ENCODE data around the gene CCDC38. TPM values are rescaled to one million over a fixed set of nuclear protein-coding genes. Genes with fewer than 3 reads are reported as not detected.
A peak's percentile ranks its signal among the peaks of the same experiment; 100 is the strongest.

CCDC38 gene
- total RNA-seq, result not detected
- long read RNA-seq, donor 1, result 0 reads
- long read RNA-seq, donor 2, result 0 reads

GRCh38 chr12:95942524-95943329, at the start of gene CCDC38:
Gene CCDC38, minus strand, starts transcription at chr12:95942614. Its CDS starts 6,105 bp downstream, at chr12:95936509.
- H3K36me3 ChIP-seq (ENCODE audit: low read depth), result no peaks in the 10 kb centered on the region
- no peak for TF ChIP-seq CTCF (IDR thresholded peaks at IDR 0.05)
- intact Hi-C loops (cut with DNase I, micrococcal nuclease), result no loop called here
- peak; percentile 97 for ATAC-seq
- peak; percentile 77 to 88 (median 78) for DNase-seq
- no peaks in the 10 kb centered on the region for H3K9me3 ChIP-seq
- peak within 1 kb of the TSS; percentile 28 for H3K4me3 ChIP-seq
- no peaks in the 10 kb centered on the region for H3K4me1 ChIP-seq (ENCODE audit: low read depth)

GRCh38 chr12:95990136-95990535, 47.7 kb upstream of the CCDC38 start:
- DNase-seq (no peak), ATAC-seq (no peak)
- intact Hi-C loops (cut with DNase I, micrococcal nuclease), result no loop called here
- Histone ChIP-seq H3K36me3 (ENCODE audit: low read depth) (no peaks in the 10 kb centered on the region), H3K9me3 (no peaks in the 10 kb centered on the region), H3K4me1 (ENCODE audit: low read depth) (no peaks in the 10 kb centered on the region), H3K4me3 (no peak overlapping the region)
- TF ChIP-seq CTCF (IDR thresholded peaks at IDR 0.05), result no peak

GRCh38 chr12:95989504-95990123, 47.2 kb upstream of the CCDC38 start:
- intact Hi-C loops (cut with DNase I, micrococcal nuclease), result no loop called here
- H3K4me3 ChIP-seq, result no peak overlapping the region
- no peak for TF ChIP-seq CTCF (IDR thresholded peaks at IDR 0.05)
- no peaks in the 10 kb centered on the region for H3K9me3 ChIP-seq
- H3K36me3 ChIP-seq (ENCODE audit: low read depth), result no peaks in the 10 kb centered on the region
- ATAC-seq (no peak), DNase-seq (no peak)
- H3K4me1 ChIP-seq (ENCODE audit: low read depth), result no peaks in the 10 kb centered on the region

DNA sequence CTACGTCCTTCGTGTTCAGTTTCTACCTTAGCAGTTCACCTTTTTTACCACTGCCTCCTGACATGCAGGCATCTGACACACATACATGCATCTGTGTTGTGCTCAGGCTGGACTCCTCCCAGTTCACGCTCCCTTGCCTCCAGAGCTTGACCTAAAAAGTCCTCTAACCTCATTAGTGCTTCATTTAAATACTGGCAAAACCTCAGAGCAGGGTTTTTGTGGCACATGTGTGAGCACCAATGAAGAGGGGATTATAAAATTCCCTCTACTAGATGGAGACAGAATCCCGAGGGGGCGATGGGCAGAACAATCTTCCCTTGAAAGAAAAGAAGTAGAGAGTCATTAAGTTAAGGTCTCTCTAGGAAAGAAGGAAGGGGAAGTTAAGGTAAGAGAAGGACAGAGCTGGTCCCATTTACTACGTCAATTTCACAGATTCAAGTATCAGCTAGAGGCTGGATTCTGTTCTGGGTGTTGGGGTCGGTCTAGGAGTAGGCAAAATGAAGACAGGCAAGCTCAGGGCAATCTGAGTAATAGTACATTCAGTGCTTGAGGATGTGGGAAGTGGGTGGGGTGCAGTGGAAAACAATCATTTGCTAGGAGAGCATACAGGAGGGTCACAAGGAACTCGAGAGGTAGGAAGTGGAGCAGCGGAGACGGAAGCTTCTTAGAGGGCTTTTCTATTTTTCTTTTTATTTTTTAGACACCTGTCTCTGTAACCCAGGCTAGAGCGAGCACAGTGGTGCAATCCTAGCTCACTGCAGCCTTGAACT, 46.3 kb upstream of the CCDC38 start:
- DNase-seq, result no peak
- Histone ChIP-seq H3K36me3 (ENCODE audit: low read depth) (no peaks in the 10 kb centered on the region), H3K4me1 (ENCODE audit: low read depth) (no peaks in the 10 kb centered on the region), H3K9me3 (no peaks in the 10 kb centered on the region), H3K4me3 (no peak overlapping the region)
- no peak for ATAC-seq
- intact Hi-C loops (cut with DNase I, micrococcal nuclease), result no loop called here
- TF ChIP-seq CTCF (IDR thresholded peaks at IDR 0.05), result no peak

DNA sequence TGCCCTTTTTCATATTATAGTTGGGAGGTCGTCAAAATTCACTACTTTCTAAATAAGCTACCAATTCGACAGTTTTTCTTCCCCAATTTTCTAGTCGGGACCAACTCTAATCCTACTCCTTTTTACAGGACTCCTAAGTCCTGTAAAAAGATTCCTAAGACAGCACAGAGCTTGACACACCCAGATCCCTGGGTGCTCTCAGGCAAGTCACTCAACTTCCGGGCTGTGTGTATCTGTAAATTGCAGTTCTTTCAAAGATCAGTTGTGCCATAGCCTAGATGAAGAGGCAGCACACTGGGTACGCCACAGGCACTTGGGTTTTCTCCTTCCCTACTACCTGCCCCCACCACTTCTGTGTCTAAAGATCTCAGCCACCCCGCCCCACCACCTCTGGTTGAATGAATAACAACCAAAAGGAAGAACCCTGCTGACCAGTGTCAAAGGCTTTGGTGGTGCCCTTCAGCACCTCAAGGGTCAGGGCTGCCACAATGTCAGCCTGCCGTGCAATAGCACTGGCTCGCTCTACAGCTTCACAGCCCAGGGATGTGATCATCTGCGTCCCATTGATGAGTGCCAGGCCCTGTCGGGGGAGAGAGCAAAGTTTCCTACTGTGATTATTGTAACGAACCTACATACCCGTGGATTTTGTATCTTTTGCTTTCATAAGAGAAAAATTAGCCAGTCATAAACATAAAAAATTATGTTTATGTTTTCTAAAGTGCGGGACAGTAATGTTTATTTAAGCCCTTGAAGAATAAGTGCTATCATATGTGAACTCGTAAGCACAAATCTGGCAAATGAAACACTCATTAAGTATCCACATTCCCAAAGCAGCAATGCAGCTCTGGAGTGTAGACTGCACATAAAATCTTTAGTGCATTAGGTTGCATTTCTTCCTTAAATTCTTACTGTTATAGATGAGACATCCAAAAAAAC, 44.5 kb upstream of the CCDC38 start:
- DNase-seq (peak in 1 of 3 donors; percentile 14), ATAC-seq (peak; percentile 78)
- TF ChIP-seq CTCF (IDR thresholded peaks at IDR 0.05), result no peak
- Histone ChIP-seq H3K4me1 (ENCODE audit: low read depth) (no peaks in the 10 kb centered on the region), H3K36me3 (ENCODE audit: low read depth) (no peaks in the 10 kb centered on the region), H3K4me3 (no peak overlapping the region), H3K9me3 (no peaks in the 10 kb centered on the region)
- intact Hi-C loops (cut with DNase I, micrococcal nuclease), result no loop called here

All from mucosa of descending colon (tissue), 3 donors.